ENCODE results near the gene VAX1.
"Not testable (repeated sequence)": the region's sequence is repeated elsewhere in the genome, so short reads cannot be mapped to it uniquely, and the experiment has no call there.

Gene VAX1

DNA sequence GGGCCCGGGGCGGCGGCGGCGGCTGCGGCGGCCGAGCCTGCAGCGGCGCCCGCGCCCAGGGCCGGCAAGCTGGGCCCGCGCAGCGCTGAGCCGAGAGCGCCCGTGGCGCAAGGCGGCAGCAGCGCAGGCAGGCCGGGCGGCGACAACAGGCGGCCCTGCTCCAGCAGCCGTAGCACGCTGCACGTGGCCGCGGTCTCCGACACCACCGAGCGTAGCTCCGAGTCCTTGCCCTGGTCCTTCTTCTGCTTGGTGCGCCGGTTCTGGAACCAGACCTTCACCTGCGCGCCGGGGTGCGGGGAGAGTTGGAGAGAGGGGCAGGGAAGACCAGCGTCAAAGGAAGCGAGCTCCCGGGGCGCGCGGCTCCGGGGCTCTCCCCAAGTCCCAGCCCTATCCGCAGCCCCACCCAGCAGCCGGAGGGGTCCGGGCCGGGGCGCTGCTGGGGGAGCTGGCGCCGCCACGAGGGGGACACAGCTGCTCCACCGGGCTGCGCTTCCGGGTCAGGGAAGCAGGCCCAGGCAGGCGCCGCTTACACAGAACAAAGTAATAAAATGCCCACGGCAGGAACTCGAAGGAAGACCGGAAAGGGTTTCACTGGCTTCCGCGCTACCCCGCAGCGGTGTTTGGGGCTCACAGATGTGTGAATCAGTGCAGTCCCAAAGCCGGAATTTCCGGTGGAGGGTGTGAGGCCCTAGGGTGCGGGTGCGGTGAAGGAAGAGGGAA is 3.6 kb downstream of the VAX1 start:
- DNase-seq: no peak

DNA sequence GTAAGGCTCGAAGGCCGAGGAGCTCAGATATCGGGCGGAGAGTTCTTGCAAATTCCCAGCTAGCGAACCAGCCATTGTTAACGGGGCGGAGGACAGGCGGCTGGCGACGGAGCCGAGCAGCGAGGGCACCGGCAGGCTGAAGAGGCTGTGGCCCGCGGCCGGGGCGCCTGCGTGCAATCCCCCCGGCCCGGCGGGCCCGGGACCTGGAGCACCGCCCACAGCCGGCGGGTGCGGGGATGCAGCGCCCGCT is 4.1 kb downstream of the VAX1 start:
- DNase-seq: no peak

- no peak for DNase-seq
These were observed 4.6 kb downstream of the VAX1 start for GRCh38 chr10:117133273-117134055.

GRCh38 chr10:117132751-117133231 is 5.3 kb downstream of the VAX1 start:
- no peak for DNase-seq

- no peak for DNase-seq
These were observed 6.4 kb downstream of the VAX1 start for GRCh38 chr10:117131376-117132327.

- no peak for DNase-seq
These were observed 7.2 kb downstream of the VAX1 start for GRCh38 chr10:117130862-117131375.

DNA sequence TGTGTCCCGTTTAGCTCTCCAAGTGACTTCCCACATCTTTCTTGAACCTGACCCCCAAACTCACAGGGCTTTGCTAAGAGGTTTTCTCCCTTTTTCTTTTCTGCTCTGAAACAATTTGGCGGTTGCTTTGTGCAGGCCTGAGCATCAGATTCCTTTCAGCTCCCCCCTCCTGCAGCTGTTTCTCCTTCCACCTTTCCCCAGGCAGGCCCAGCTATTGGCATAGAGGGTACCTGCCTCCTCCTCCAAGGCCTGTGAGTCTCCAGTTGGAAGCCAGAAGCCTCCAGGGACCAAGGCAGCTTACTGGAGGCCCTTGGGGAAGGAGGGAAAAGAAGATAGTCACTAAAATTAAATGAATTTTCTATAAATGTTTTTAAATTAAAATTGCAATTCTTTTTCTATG is 7.7 kb downstream of the VAX1 start:
- DNase-seq: no peak

DNA sequence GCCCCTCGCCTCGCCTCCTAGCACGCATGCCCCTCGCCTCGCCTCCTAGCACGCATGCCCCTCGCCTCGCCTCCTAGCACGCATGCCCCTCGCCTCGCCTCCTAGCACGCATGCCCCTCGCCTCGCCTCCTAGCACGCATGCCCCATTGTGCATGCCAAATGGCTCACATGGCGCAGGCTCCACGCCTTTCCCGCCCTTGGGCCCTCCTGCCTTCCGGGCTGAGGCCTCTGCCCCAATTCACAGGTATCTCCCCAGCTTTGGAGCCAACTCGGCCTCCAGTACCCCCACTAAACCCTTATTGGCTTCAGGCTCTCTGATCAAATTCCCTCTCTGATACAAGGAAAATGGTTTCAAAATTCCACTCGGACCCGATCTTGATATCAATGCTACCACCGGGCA is 11.4 kb downstream of the VAX1 start:
- DNase-seq: not testable (repeated sequence)

- no peak for DNase-seq
These were observed 12.0 kb downstream of the VAX1 start for GRCh38 chr10:117126034-117126433.

GRCh38 chr10:117112220-117112619 is 25.9 kb downstream of the VAX1 start:
- peak; percentile 48 for DNase-seq

- no peak for DNase-seq
These were observed 30.8 kb downstream of the VAX1 start for GRCh38 chr10:117107238-117107637.

DNA sequence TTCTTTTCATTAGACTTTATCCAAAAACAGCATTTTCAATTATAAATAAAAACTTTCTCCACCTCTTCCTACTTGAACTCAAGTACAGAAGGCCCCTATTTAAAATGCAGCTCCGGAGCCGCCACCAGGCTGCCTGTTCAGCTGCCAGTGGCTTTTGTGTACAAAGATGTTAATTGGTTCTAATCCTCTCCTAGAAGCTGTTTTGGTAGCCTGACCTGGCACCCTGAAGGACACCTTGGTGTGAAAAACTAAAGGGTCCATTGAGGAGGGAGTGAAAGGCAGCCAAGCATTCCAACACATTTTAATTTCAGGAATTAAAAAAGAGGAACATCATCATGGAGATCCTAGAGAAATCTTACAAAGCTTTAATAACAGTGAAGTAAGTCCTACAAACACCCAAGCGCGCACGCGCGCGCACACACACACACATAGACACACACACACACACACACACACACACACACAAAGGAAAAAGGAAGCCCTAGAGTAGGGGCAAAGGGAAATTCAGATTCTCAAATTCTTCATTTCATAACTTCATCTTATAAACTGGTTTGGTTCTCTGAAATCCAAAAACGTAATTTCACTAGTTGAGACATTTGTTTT is 41.4 kb downstream of the VAX1 start:
- DNase-seq: peak; percentile 46

DNA sequence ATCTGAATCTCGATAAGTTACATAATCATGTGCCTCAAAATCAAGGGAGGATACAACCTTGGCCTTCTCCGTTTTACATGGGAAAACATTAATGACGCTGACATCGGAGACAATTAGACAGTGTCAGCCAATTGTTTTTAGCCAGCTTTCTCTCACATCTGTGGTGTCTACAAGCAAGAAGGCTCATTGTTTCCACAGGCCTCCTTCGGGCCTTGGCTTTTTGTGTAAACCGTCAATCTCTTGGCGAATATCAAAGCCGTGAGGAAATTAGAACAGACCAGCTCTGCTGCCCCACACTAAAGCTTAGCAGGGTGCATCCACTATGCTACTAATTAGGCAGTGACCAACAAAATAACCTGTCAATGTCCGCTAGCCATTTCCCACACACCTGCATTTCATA is 43.2 kb downstream of the VAX1 start:
- DNase-seq: peak; percentile 93

- peak; percentile 24 for DNase-seq
These were observed 45.7 kb downstream of the VAX1 start for GRCh38 chr10:117092386-117092785.

DNA sequence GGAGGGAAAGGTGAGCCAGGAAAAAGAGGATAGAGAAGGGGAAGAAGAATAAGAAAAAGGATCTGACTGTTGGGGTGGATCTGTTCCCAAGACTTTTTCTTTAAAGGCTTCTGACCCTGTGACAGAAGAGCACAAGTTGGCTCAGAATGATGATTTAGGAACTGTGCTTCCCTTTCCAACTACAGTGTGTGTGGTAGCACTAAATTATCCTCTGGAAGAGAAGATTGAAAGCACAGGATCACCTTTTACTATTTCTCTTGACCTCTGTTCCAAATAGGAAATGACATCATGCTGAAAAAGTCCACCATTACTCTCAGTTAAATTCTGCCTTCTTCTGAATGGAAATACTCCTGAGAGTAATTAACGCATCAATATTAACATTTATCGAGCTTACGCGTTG is 47.2 kb downstream of the VAX1 start:
- no peak for DNase-seq

GRCh38 chr10:117087521-117087920 is 50.5 kb downstream of the VAX1 start:
- no peak for DNase-seq

GRCh38 chr10:117086546-117086945 is 51.5 kb downstream of the VAX1 start:
- DNase-seq: no peak

GRCh38 chr10:117084421-117085246 is 53.4 kb downstream of the VAX1 start:
- not testable (repeated sequence) for DNase-seq
